RWPE2 (cell line): Measurements from ENCODE around the gene KIF26B.

ENCODE experiments used
- ATAC-seq: fragments of 200-7000 bp; cut with Tn5 transposase; 3 replicates; pipeline ENCODE4 v1.9.1; 2021; ENCODE audit warnings: low read depth
- DNase-seq: peaks from one replicate; pipeline ENCODE4 v3.0.0-alpha.2; 2020; ENCODE audit warnings: low spot score
- H3K27ac ChIP-seq: fragments of 450-650 bp; 2 replicates; pipeline ENCODE4 v1.5.1; 2017; ENCODE audit warnings: mild to moderate bottlenecking; ENCODE audit not compliant: poor library complexity, severe bottlenecking
- H3K27me3 ChIP-seq: fragments of 250-450 bp; sonication (Bioruptor Pico); 2 replicates; pipeline ENCODE4 v1.5.1; 2021; ENCODE audit warnings: mild to moderate bottlenecking, moderate library complexity; ENCODE audit not compliant: insufficient read depth, poor library complexity, severe bottlenecking
- H3K36me3 ChIP-seq: fragments of 250-450 bp; sonication (Bioruptor Pico); 2 replicates; pipeline ENCODE4 v1.5.1; 2020; ENCODE audit warnings: low read depth, mild to moderate bottlenecking, moderate library complexity
- H3K4me1 ChIP-seq: fragments of 250-450 bp; sonication (Bioruptor Pico); 2 replicates; pipeline ENCODE4 v1.5.1; 2021; ENCODE audit warnings: mild to moderate bottlenecking, moderate library complexity; ENCODE audit not compliant: insufficient read depth, poor library complexity, severe bottlenecking
- H3K4me3 ChIP-seq: fragments of 250-450 bp; sonication (Bioruptor Pico); 2 replicates; pipeline ENCODE4 v1.5.1; 2021; ENCODE audit warnings: mild to moderate bottlenecking, moderate library complexity; ENCODE audit not compliant: severe bottlenecking
- H3K9me3 ChIP-seq: fragments of 250-450 bp; sonication (Bioruptor Pico); 2 replicates; pipeline ENCODE4 v1.5.1; 2021; ENCODE audit warnings: mild to moderate bottlenecking, moderate library complexity; ENCODE audit not compliant: severe bottlenecking
- CTCF ChIP-seq: fragments of 450-650 bp; IDR thresholded peaks from one replicate; pipeline ENCODE4 v1.5.1; 2017; ENCODE audit warnings: mild to moderate bottlenecking, moderate library complexity; ENCODE audit not compliant: poor library complexity, severe bottlenecking

Gene KIF26B

DNA sequence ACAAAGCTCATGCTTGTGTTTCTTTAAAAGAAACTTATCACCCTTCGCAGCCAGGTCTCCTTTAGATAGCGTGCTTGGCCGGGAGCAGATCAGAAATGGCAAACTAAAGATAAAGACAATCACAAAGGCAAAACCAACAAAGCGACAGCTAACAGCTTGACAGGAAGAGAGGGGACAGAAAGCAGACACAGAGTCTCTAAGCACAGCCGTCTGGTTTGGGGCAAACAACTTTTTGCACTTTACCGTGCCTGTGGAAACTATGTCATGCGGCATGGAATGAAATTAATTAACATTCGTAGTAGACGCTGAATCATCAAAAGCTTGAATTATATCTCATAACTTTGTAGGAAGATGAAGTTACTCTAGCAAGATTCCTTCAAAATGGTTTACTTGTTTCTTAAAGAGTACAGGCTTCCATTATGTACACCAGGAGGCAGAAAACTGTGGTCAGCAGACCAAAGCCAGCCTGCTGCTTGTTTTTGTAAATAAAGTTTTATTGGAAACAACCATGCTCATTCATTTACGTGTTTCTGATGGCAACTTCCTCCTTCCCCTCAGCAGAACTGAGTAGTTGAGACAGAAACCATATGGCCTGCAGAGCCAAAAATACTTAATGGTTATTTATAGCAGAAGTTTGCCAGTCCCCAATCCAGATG, 183.2 kb downstream of the KIF26B start:
- Histone ChIP-seq H3K9me3 (no peaks in the 10 kb centered on the region), H3K27ac (no peak overlapping the region), H3K36me3 (no peaks in the 10 kb centered on the region), H3K27me3 (no peaks in the 10 kb centered on the region), H3K4me3 (no peak overlapping the region), H3K4me1 (no peaks in the 10 kb centered on the region)
- TF ChIP-seq CTCF: no peak
- DNase-seq: no peak
- ATAC-seq: no peak

DNA sequence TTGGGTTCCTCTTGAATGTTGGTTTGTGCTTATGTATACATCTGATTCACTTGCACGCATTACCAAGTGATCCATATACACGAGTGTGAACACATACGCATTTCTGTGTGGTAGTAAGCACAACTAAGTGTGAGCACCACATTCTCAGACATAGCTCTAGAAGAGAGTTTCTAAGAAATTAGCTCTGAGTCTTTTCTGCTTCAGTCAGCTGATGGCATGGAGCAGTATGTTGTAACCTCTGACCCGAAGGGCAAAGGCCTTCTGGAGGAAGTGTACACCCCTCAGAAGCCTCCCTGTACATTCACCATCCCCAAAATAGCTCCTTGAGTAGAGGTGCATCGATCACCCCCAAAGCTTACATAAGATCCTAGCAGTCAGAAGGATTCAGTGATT, 183.7 kb downstream of the KIF26B start:
- DNase-seq (no peak), ATAC-seq (no peak)
- no peak overlapping the region for H3K27ac ChIP-seq
- no peak overlapping the region for H3K4me3 ChIP-seq
- H3K27me3 ChIP-seq: no peaks in the 10 kb centered on the region
- no peaks in the 10 kb centered on the region for H3K9me3 ChIP-seq
- TF ChIP-seq CTCF: no peak
- no peaks in the 10 kb centered on the region for H3K36me3 ChIP-seq
- no peaks in the 10 kb centered on the region for H3K4me1 ChIP-seq

DNA sequence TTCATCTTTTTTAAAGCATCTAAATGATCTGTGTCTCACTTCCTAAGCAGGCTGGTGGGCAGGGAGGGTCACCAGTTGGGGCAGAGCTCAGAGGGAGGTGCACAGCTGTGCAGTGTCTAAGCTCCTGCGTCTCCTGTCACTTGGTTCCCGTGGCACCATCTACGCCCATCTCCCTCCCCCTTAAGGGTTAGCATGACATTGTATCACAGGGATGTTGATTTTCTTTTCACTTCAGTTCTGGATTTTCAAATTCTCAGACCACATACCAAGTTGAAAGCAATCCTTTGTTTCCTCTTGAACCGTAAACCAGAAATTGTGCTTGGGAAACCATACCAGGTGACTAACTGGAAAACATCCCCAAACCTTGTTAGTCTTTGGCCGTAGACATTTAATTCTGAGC, 187.0 kb downstream of the KIF26B start:
- no peaks in the 10 kb centered on the region for H3K36me3 ChIP-seq
- H3K4me1 ChIP-seq: no peaks in the 10 kb centered on the region
- H3K27me3 ChIP-seq: no peaks in the 10 kb centered on the region
- ATAC-seq (no peak), DNase-seq (no peak)
- no peak for TF ChIP-seq CTCF
- no peak overlapping the region for H3K4me3 ChIP-seq
- no peaks in the 10 kb centered on the region for H3K9me3 ChIP-seq
- H3K27ac ChIP-seq: no peak overlapping the region

DNA sequence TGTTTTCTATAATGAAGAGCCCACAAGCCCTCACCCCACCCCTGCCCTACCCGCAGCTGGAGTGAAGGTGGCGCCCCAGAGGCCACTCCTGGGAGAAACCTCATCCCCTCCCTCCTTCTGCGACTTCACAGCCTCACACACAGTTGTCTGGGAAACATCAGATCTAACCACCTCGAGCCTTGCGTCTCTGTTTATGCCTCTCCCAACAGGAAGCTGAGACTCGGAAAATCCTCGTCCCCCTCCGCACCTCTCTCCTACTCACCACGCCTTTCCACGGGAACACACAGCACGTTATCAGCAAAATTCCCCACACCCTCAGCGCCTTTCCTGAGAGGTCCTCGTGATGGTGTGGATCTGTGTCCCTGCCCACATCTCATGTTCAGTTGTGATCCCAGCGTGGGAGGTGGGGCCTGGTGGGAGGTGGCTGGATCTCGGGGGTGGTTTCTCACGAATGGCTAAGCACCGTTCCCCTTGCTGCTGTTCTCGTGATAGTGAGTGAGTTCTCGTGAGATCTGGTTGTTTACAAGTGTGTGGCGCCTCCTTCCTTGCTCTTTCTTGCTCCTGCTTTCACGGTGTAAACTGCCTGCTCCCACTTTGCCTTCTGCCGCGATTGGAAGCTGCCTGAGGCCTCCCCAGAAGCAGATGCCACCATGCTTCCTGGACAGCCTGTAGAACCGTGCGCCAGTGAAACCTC, 190.6 kb downstream of the KIF26B start:
- no peak for TF ChIP-seq CTCF
- Histone ChIP-seq H3K4me1 (no peaks in the 10 kb centered on the region), H3K4me3 (no peak overlapping the region), H3K9me3 (no peaks in the 10 kb centered on the region), H3K27me3 (no peaks in the 10 kb centered on the region), H3K36me3 (no peaks in the 10 kb centered on the region), H3K27ac (no peak overlapping the region)
- no peak for DNase-seq
- no peak for ATAC-seq

DNA sequence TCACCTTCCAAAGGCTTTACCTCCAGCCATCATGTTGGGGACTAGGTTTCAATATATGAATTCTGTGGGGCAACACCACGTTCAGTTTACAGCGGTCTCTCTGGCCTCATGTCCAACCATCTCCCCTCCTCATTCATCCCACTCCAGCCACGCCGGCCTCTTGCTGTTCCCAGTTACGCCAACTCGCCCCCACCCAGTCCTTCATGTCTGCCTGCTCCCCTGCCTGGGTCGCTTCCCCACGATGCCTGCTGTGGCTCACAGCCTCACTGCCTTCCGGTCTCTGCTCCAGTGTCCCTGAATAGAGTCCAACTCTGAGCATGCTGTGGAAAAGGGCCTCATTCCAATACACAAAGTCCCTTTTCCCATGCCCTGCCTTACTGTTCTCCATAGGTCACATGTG, 193.8 kb downstream of the KIF26B start:
- H3K27ac ChIP-seq: no peak overlapping the region

More for the DNA sequence above, 193.8 kb downstream of the KIF26B start:
- ATAC-seq (no peak), DNase-seq (no peak)
- no peak overlapping the region for H3K4me3 ChIP-seq
- H3K36me3 ChIP-seq: no peaks in the 10 kb centered on the region
- no peaks in the 10 kb centered on the region for H3K9me3 ChIP-seq
- H3K27me3 ChIP-seq: no peaks in the 10 kb centered on the region
- H3K4me1 ChIP-seq: no peaks in the 10 kb centered on the region
- no peak for TF ChIP-seq CTCF
